WI38 (cell line): ENCODE results near the gene CPA1.

Source experiments
- H3K4me3 ChIP-seq: 2 replicates; pipeline ENCODE4 v1.5.1; 2011; ENCODE audit warnings: low read depth, mild to moderate bottlenecking, control low read depth, low read length
- TF ChIP-seq, protein P1 (sequence below): IDR thresholded peaks from 2 replicates; pipeline ENCODE4 v1.5.1; 2012; ENCODE audit warnings: low read depth, mild to moderate bottlenecking, control low read depth, low read length

CPA1 gene

DNA sequence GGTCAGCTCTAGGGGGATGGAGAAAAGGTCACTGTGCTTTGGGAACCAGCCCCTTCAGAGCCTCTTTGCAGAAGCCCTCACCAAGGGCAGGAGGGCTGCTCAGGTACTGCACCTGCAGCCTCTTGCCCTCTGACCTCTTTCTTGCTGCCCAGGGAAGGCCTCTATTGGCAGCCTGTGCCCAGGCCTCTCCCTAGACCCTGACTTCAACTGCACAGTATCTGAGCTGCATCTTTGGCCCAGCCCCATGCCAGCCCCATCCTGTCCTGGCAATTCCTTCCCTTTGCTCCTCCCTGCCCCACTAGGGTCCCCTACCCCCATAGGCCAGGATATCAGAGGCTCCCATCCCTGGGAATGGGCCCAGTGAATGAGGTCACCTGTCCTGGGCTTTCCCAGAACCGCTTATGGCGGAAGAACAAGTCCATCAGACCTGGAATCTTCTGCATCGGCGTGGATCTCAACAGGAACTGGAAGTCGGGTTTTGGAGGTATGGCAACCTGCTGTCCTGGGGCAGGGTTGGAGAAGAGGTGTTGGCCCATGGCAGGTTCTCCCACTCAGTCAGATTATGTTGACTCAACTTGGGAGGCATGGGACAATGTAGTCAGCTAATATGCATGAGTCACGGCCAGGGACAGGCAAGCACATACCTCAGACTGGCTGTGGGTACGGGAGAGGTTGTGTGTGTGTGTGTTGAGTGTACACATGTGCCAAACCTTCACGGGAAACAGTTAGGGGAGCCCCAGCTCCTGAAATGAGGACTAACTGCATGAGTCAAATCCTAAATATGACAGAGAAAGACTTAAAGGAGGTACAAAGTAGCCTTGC lies 17.1 kb upstream of the CPA1 start:
- TF ChIP-seq, protein P1, sequence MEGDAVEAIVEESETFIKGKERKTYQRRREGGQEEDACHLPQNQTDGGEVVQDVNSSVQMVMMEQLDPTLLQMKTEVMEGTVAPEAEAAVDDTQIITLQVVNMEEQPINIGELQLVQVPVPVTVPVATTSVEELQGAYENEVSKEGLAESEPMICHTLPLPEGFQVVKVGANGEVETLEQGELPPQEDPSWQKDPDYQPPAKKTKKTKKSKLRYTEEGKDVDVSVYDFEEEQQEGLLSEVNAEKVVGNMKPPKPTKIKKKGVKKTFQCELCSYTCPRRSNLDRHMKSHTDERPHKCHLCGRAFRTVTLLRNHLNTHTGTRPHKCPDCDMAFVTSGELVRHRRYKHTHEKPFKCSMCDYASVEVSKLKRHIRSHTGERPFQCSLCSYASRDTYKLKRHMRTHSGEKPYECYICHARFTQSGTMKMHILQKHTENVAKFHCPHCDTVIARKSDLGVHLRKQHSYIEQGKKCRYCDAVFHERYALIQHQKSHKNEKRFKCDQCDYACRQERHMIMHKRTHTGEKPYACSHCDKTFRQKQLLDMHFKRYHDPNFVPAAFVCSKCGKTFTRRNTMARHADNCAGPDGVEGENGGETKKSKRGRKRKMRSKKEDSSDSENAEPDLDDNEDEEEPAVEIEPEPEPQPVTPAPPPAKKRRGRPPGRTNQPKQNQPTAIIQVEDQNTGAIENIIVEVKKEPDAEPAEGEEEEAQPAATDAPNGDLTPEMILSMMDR = no peak
- H3K4me3 ChIP-seq = no peak overlapping the region

DNA sequence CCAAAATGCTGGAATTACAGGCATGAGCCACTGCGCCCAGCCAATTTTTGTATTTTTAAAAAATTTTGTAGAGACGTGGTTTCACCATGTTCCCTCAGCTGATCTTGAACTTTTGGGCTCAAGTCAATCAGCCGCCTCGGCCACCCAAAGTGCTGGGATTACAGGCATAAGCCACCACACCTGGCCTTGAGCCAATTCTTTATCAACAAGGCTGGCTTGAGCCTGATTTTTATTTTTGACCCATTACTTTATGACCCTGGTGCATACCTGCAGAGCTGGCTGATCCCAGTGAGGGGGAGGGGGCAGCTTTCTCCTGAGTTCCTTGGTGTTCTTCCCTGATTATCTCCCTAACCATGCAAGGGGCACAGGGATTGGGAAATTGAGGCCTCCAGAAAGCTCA lies 15.8 kb upstream of the CPA1 start:
- TF ChIP-seq, protein P1 = no peak
- no peak overlapping the region for H3K4me3 ChIP-seq

DNA sequence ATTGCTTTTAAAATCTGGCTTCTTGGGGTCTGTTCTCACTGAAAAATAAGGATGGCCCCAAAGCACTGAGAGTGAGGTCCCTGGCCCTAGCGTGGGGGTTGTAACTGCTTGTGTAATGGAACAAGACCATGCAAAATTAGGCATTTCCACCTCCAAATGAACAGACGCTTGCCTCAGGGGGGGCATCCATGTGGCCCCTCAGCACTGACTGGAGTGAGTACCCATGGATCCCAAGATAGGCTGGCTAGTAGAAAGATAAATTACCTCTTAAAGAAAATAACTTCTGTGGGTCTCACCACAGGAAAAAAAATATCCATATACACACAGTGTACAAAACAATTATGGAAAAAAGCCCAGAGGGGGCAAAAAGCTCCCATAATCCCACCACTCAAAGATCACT lies 15.2 kb upstream of the CPA1 start:
- TF ChIP-seq, protein P1 = no peak
- H3K4me3 ChIP-seq = no peak overlapping the region

DNA sequence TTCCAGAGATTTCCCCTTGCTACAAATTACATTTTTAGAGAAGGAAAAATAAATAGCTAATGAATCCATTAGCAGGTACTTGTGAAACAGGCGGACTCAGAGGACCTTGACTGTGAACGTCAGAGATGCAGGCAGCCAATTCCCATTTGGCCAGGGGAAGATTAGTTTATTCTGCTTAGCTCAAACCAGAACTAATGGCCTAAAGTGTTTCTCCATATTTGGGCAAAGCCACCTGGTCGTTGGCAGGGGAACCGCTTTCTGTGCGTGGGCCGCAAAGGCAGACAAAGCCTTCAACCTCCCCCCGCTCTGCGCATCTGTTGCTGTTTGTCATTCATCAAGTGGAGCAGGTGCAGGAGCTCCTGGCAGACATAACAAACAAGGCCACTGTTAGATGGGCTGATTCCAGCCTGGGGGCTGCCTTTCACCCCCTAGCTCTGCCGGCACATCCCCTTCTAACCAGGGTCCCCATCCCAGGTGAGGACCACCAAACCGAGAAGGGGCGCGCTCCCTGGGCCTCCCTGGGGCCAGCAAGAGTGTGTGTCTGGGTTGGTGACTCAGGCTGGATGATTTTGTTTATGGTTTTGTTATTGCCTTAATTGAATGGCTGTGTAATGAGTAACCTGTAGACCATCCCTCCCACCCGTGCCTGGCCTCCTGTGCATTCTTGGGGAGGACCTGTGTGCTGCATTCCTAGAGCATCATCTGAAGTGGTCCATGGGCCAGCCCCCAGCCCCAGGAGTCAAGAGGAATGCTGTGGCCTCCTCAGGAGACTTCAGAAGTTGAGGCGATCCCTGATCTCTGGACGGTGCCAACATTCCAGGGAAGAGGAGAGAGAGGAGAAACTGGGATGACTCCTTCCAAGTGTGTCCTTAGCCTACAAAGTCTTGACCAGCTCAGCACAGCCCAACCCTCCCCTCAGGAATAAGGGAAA lies 14.5 kb upstream of the CPA1 start:
- H3K4me3 ChIP-seq = no peak overlapping the region
- TF ChIP-seq, protein P1 = no peak

DNA sequence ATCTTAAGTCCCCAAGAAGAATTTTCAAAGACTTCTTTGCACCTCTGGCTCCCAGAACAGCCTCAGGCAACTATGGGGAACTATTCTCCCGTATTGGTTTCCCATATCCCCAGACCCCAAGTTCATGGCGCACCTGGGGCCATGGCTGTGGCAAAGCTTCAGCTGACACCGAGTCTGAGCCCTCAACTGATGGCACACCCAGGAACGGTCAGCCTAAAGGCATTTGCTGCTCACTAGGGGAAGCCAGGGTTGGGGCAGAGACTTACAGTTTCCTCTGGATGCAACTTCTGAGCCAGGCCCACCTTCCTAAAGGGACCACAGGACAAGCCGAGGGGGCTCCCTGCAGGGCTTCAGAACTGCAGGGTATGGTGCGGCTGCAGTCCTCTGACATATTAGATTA lies 13.7 kb upstream of the CPA1 start:
- H3K4me3 ChIP-seq = no peak overlapping the region
- TF ChIP-seq, protein P1 = no peak

DNA sequence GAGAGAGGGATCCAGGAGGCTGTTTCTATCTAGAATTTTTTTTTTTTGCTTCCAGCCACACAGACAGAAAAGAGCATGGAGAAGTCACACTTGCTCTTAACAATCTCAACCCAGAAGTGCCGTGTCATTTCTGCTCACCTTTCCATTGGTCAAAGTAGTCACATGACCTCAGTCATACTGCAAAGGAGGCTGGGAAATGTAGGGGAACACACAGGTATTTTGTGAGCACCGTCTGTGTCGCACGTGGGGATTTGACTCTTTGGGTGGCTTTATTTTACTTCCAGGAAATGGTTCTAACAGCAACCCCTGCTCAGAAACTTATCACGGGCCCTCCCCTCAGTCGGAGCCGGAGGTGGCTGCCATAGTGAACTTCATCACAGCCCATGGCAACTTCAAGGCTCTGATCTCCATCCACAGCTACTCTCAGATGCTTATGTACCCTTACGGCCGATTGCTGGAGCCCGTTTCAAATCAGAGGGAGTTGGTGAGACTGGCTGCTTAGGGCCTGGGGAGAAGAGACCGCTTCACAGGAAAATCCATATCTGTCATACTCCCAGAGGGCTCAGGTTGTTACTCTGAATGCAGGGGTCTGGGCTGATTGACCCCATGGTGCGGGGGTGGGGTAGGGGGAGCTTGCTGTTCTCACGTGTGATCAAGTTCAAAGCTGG lies 13.1 kb upstream of the CPA1 start:
- TF ChIP-seq, protein P1 = no peak
- H3K4me3 ChIP-seq = no peak overlapping the region
